ENCODE data around the gene ZCCHC7.

DNA sequence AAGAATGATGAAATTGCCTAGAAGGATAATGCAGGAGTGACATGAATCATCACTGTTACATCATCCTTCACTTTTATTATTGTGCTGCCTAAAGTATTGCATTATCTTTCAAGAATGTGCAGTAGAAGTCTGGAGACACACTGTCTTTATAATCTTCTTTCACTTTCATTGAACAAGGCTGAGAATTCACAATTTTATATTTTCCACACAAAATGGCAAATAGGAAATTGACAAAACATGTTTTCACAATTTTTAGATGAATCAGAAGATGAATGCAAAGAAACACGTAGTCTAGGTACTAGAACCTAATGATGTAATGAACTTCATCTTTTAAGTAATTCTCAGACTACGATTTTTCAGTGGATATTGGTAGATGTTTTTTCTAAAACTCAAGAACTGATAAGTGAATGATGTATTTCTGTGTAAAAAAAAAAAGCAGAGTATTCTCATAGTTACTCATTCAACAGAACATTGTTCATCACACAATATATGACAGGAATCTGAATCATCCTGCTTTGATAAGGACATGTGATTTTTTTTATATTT, 170.6 kb downstream of the ZCCHC7 start:
- no peak for TF ChIP-seq CTCF (IDR thresholded peaks at IDR 0.05)
- TF ChIP-seq POLR2A (IDR thresholded peaks at IDR 0.05): no peak
